GM18519 (cell line): ENCODE measurements around the gene ZSCAN1.

Experiments
- ATAC-seq: cut with Tn5 transposase; IDR thresholded peaks from one replicate; pipeline ENCODE4 v1.9.1; 2021; ENCODE audit warnings: mild to moderate bottlenecking, moderate library complexity; ENCODE audit not compliant: unreplicated experiment, low FRiP score

Gene ZSCAN1

GRCh38 chr19:58038688-58039204 lies 4.9 kb downstream of the ZSCAN1 start:
- no peak for ATAC-seq

GRCh38 chr19:58040751-58041525 lies 7.1 kb downstream of the ZSCAN1 start:
- no peak for ATAC-seq

DNA sequence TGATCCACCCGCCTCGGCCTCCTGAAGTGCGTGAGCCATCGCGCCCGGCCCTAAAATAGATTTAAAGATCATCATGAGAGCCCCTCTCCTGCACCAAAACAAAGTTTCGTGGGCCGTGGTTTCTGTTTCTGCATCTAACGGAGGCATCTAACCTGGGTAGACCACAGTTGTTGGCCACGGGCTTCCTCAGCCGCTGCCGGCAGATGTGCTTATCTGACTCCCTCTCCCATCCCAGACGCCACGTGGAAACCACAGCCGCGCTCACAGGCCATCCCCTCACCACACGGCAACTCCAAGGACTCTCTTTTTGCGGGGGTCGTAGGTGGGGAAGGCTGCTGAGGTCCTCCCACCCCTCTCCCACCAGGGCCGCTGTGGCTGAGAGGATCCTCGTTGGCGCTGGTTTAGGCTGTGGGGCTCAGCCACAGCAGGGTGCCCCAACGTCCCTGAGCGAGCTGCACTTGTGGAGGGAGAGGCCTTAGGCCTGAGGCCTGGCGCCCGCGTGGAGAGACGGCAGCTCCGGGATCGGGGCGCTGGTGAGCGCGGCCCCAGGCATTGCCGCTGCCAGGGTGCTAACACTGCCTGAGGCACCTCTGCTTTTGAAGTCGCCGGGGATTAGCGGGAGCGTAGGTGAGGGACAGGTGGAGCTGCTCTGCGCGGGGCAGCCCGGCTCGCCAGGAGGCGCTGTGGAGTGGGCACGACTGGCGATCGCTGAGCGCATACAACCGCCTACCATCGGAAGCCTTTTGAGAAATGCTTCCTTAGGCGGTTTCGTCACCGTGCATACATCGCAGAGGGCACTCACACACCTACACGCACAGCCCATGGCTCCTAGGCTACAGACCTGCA lies 8.9 kb downstream of the ZSCAN1 start:
- no peak for ATAC-seq

DNA sequence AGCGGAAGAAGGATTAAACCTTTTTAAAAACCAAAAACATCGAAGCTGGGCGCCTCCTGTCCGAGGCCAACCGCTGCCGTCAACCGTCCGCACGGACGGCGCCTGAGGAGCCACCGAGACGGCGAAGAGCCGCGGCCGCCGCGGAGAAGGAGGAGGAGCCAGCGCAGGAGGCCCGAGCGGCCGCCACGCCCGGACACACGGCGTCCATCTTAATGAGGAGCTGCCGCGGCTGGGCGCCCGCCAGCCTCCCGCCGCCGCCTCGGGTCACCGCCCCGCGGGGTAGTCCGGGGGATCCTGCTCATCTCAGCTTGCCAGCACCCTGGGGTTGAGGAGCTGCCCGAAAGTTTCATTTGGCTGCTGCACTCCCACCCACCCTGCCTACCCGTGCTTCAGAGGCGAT lies 10.6 kb downstream of the ZSCAN1 start:
- no peak for ATAC-seq

- ATAC-seq: no peak
Observed at GRCh38 chr19:58044886-58045285, 11.1 kb downstream of the ZSCAN1 start.

GRCh38 chr19:58045411-58046050 lies 11.7 kb downstream of the ZSCAN1 start:
- ATAC-seq: no peak

DNA sequence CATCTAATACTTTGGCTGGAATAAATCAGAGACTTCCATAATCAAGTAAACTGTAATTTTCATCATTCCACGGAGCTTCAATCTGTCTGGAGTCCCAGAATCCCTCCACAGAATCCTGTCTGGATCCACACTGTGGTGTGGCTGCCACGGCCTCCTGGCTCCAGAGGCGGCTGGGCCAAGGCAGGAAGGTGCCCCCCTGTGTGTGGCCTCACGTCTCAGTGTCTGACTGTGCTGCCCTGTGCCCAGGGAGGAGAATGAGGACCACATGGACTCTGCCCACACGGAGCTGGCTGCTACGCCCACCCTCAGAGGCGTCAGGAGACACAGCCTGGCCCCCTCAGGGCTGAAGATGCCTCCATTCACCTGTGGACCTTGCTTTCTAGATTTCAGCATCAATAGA lies 13.0 kb downstream of the ZSCAN1 start:
- ATAC-seq: no peak

DNA sequence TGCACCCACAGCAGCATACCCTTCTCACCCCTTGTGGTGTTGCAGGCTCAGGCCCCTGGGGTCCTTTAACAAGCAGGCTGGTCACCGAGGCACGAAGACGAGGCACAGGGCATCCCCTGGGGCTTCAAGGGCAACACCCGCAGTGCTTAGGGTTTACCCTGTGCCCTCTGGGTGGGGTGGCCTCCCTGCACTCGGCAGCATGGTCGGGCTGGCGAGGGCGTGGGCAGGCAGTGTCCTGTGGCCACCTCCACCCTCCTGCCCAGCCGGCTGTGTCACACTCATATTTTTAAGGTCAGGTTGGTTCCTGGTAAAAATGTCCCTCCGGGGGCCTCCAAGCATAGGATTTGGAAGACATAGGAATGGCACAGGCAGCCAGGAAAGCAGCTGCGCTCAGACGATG lies 13.8 kb downstream of the ZSCAN1 start:
- no peak for ATAC-seq

- ATAC-seq: no peak
Observed at GRCh38 chr19:58052256-58052655, 18.4 kb downstream of the ZSCAN1 start.

DNA sequence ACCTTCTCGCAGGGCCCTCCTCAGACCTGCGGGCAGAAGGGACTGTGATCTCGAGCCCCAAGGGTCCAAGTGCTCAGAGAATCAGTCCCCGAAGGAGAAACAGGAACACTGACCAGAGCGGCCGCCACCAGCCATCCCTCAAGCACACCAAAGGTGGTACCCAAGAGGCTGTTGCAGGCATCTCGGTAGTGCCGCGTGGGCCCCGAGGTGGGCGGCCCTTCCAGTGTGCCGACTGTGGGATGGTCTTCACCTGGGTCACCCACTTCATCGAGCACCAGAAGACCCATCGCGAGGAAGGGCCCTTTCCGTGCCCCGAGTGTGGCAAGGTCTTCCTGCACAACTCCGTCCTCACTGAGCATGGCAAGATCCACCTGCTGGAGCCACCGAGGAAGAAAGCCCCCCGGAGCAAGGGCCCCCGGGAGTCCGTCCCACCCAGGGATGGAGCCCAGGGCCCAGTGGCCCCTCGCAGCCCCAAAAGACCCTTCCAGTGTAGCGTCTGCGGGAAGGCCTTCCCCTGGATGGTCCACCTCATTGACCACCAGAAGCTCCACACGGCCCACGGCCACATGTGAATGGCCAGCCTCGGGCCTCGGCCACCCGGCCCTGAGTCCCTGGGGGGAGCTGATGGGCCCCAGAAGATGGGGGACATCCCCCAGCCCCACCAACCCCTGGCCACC lies 19.8 kb downstream of the ZSCAN1 start:
- ATAC-seq: no peak

GRCh38 chr19:58054901-58055874 lies 21.4 kb downstream of the ZSCAN1 start:
- ATAC-seq: no peak

GRCh38 chr19:58056261-58056660 lies 22.4 kb downstream of the ZSCAN1 start:
- ATAC-seq: no peak

DNA sequence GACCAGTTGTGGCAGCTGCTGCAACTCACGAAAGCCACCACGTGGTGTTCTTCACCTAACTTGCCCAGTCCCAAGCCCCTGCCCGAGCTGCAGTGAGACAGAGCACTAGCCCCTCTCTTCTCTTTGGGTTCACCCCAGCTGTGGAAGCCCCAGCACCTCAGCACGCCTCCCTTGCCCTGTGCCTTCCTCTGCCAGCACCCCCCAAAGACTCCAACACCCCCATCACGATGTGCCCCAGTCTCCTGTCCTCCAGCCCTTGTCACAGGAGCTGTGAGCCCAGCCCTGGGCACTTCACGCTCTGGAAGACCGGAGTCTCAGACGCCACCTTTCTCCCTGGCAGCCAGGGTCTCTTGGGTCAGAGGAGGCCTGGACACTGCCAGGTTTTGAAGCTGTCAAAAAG lies 23.0 kb downstream of the ZSCAN1 start:
- no peak for ATAC-seq

- ATAC-seq: no peak
Observed at GRCh38 chr19:58058467-58058866, 24.6 kb downstream of the ZSCAN1 start.

DNA sequence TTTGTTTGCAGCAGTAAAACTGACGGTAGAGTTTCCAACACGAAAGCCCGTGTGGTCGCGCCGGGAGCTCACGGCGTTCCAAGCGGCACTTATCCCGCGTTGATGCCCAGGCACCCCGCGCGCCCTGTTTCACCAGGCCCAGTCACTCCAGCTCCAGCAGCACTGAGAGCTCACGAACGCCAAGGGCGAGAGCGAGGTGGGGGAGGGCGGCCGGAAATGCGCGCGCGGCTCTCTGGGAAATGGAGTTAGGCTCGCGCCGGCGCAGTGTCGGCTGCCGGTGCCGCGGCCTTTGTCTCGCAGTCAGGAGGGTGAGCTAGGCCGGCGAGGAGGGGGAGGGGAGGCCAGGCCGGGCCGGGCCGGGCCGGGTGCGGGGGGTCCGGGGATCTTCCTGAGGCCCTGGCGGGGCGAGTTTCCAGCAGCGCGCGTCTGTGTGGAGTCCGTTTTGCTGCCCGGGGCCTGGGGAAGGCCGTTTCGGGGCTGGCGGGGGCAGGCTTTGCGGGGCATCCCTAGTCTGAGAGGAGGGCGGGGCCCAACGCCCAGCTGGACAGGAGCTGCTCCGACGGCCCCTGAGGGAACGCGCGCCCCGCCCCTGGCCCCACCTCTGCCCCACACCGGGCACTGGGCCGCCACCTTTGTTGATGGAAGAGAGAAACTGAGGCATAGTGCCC lies 25.3 kb downstream of the ZSCAN1 start, which contains the start of gene ZNF135:
Gene ZNF135 (plus strand): TSS at position 280 of the 668 bp plus-strand sequence. CDS start 721 bp downstream, outside the sequence.
- ATAC-seq: no peak

GRCh38 chr19:58059671-58060078 lies 25.9 kb downstream of the ZSCAN1 start:
- no peak for ATAC-seq

DNA sequence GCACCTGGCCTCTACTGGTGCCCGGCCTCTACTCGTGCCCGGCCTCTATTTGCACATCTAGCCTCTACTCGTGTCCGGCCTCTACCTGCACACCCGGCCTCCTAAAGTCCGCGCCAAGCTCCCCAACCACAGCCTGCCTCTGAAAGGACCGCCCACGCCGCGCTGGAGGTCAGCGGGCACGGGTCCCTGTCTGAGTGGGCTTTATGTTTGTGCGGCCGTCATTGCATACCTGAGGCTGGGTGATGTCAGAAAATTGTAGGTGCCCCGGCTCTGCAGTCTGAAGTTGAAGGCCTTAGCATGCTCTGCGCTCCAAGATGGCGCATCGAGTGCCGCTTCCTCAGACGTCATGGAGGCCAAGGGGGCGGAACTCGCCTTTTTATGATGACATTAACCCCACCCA lies 26.4 kb downstream of the ZSCAN1 start:
- no peak for ATAC-seq

GRCh38 chr19:58063712-58064111 lies 29.9 kb downstream of the ZSCAN1 start:
- ATAC-seq: no peak
